HG02763 (cell line): ENCODE data around the gene NAT14.
"Not testable (repeated sequence)": the region's sequence is repeated elsewhere in the genome, so short reads cannot be mapped to it uniquely, and the experiment has no call there.

Experiments
- ATAC-seq: cut with Tn5 transposase; IDR thresholded peaks from one replicate; pipeline ENCODE4 v1.9.1; 2021; ENCODE audit warnings: mild to moderate bottlenecking, moderate library complexity; ENCODE audit not compliant: unreplicated experiment

The NAT14 gene

GRCh38 chr19:55530996-55531395 lies 46.0 kb downstream of the NAT14 start:
- no peak for ATAC-seq

GRCh38 chr19:55534280-55534679 lies 49.3 kb downstream of the NAT14 start:
- not testable (repeated sequence) for ATAC-seq

DNA sequence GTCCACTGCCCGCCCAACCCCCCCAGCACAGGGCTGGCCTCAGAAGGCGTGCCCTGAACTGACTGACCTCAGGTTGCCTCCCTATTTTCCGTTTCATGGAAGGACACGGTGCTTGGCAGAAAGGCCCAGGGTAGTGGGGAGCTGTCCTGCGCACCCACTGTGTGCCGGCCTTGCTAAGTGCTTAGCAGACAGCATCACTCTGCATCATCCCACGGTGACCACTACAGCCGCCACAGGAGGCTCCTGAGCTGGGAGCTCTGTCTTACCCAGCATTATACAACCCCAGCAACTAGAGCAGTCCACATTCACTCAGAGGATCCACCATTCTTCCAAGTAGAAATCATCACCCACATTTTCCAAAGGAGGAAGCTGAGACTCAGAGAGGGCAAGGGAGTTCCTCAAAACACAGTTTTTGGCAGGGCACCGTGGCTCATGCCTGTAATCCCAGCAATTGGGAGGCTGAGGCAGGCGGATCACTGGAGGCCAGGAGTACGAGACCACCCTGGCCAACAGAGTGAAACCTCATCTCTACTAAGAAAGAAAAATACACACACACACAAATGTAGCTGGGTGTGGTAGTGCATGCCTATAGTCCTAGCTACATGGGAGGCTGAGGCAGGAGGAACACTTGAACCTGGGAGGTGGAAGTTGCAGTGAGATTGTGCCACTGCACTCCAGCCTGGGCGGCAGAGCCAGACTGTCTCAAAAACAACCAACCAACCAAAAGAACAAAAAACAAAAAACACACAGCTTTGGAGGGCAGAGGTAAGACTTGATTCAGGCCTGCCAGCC lies 50.4 kb downstream of the NAT14 start:
- ATAC-seq = no peak

GRCh38 chr19:55535965-55536350 lies 51.0 kb downstream of the NAT14 start:
- ATAC-seq = no peak

DNA sequence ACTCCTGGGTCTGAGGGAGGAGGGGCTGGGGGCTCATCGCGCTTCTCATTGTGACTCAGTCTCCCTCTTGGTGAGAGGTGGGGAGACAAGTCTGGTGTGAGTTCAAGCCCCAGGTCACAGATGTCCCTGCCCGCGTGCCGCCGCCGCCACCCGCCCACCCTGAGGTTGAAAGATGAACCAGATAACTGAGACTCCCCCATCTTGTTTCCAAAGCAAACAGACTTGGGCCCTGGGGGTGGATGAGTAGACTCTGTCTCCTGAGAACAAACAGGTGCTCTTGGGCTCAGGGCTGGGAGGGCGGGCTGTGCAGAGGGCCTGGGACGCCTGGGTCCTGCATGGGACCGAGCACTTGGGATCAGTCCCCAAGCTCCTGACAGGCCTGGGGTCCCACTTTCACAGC lies 51.4 kb downstream of the NAT14 start:
- ATAC-seq = no peak
